ENCODE data around the gene SCAF8. TPM values are rescaled to one million over a fixed set of nuclear protein-coding genes. Genes with fewer than 3 reads are reported as not detected.

Gene SCAF8
- total RNA-seq, 2 donors from 2014 or later, result 37.3 to 37.9 TPM

- DNase-seq (ENCODE audit: low spot score), result no peak
- intact Hi-C loops (cut with DNase I), result loop anchor here in 1 of 2 donors (10.0 kb wide), 1 partner anchor 307 kb away; no protein-coding TSS in a partner anchor
These were observed 135.0 kb downstream of the SCAF8 start for GRCh38 chr6:154868143-154868594.

GRCh38 chr6:154872542-154873114 is 139.4 kb downstream of the SCAF8 start:
- intact Hi-C loops (cut with DNase I), result loop anchor here in 1 of 2 donors (10.0 kb wide), 1 partner anchor 52 kb away; no protein-coding TSS in a partner anchor
- no peak for DNase-seq (ENCODE audit: low spot score)

- intact Hi-C loops (cut with DNase I), result loop anchor here in 1 of 2 donors (10.0 kb wide), 1 partner anchor 51 kb away; no protein-coding TSS in a partner anchor
These were observed 140.3 kb downstream of the SCAF8 start for GRCh38 chr6:154873546-154873945.

GRCh38 chr6:154874773-154875592 is 141.8 kb downstream of the SCAF8 start:
- intact Hi-C loops (cut with DNase I), result loop anchor here in 1 of 2 donors (10.0 kb wide), 1 partner anchor 50 kb away; no protein-coding TSS in a partner anchor
- DNase-seq (ENCODE audit: low spot score), result no peak

More at GRCh38 chr6:154873546-154873945, 140.3 kb downstream of the SCAF8 start:
- no peak for DNase-seq (ENCODE audit: low spot score)

- intact Hi-C loops (cut with DNase I), result loop anchor here in 1 of 2 donors (10.0 kb wide), 1 partner anchor 48 kb away; no protein-coding TSS in a partner anchor
- no peak for DNase-seq (ENCODE audit: low spot score)
These were observed 143.5 kb downstream of the SCAF8 start for GRCh38 chr6:154876486-154877280.

- intact Hi-C loops (cut with DNase I), result loop anchor here in 1 of 2 donors (10.0 kb wide), 1 partner anchor 46 kb away; no protein-coding TSS in a partner anchor
- no peak for DNase-seq (ENCODE audit: low spot score)
These were observed 145.8 kb downstream of the SCAF8 start for GRCh38 chr6:154878871-154879491.

- intact Hi-C loops (cut with DNase I), result no loop called here
- no peak for DNase-seq (ENCODE audit: low spot score)
These were observed 148.9 kb downstream of the SCAF8 start for GRCh38 chr6:154882107-154882506.

Small RNA genes within 50 kb of the gene (microRNA-seq; reads per million reads assigned to microRNA genes)
- 0 reads per million in 2 donors for gene MIR1273C (ENCODE audit: borderline microRNAs expressed in 2 of 2)

Other genes starting within 250 kb of the SCAF8 start
- 10 to 100 TPM; 13.0 to 14.3 TPM for gene CNKSR3, start 222.7 kb upstream of the SCAF8 start, total RNA-seq

All from posterior vena cava (tissue), 2 donors.